Activated CD4-positive, alpha-beta T cell treated with anti-CD3 and anti-CD28 coated beads for 1 hour (primary cell): Measurements from ENCODE around the gene NLGN3.

Source experiments
- DNase-seq: peaks from one replicate; pipeline ENCODE4 v3.0.0-alpha.2; 2020

The NLGN3 gene

GRCh38 chrX:71118985-71119535, 25.6 kb upstream of the NLGN3 start:
- DNase-seq = no peak

DNA sequence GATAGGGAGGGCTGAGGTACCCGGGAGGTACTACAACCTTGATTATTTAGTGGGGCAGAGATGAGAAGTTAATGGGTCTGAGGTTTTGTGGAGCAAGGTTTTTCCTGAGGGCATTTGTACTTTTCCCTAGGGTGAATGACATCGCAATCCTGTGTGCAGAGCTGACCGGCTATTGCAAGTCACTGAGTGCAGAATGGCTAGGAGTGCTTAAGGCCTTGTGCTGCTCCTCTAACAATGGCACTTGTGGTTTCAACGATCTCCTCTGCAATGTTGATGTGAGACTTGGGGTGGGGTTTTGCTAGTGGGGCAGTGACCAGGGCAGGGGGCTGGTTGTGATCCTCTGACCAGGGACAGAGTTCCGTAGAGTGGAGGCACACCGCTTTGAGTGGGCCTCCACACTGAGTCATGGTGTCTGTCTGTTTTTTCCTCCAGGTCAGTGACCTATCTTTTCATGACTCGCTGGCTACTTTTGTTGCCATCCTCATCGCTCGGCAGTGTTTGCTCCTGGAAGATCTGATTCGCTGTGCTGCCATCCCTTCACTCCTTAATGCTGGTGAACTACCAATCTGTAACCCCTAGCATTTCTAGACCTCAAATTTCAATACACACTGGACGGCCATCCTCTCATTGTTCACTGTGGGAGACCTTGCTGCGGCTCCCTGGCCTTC, 16.3 kb upstream of the NLGN3 start:
- no peak for DNase-seq

- DNase-seq = peak; percentile 62
Measured at GRCh38 chrX:71128915-71129765, 15.5 kb upstream of the NLGN3 start.

- DNase-seq = no peak
Measured at GRCh38 chrX:71131510-71131909, 13.1 kb upstream of the NLGN3 start.

- no peak for DNase-seq
Measured at GRCh38 chrX:71140440-71140839, 4.2 kb upstream of the NLGN3 start.

DNA sequence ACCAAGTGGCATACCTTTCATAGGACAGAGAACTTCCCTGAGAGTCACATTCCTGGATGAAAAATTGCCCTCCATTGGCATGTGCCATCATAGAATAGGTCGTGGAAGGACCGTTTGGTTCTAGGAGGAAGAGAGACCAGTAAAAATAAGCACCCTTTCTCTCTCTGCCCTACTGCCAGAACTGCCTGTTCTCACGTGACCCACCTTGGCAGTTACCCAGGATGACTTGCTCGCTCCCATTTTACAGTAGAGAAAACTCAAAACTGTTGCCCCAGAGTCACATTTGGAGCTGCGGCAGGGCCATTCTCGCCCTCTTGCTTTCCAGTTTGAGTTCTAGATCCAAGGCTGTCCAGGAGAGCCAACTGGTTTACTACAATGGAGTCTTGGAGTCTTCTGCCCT, 1.1 kb upstream of the NLGN3 start:
- DNase-seq = no peak

- no peak for DNase-seq
Measured at GRCh38 chrX:71147496-71148277, 3.0 kb downstream of the NLGN3 start.

DNA sequence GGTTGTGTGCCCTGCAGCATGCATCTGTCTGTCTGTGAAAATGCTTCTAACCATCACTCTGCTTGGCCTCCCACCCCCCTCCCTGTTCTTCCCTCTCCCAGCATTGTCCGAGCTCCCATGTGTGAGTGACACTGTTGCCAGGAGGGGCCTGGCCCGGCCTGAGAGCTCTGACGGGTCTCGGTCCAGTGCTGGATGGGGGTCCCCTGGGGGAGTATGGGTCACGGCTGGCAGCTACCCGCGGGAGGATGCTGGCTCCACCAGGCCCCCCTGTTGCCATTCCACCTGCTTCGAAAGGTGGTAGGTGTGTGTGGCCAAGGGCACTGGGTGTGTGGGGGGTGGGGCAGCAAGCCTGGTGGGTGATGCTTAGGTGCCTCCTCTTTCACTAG, 3.6 kb downstream of the NLGN3 start:
- no peak for DNase-seq

DNA sequence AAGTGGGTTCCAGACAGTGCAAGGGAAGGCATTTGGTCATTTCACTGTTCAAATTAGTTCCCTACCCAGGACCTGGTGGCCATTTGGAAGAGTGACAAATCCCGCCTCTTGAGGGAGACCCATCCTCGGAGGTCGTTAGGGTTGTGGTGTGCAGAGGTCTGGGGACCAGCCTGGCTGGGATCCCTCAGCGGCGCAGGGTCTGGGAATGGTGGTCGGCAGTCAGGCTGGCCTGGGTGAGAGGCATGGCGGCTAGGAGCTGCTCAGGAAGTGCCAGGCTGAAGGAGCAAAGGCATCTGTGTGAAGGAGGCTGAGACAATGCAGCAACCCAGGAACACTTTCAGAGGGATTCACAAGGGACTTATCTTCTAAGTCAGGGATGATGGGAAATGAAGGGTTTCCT, 6.7 kb downstream of the NLGN3 start:
- no peak for DNase-seq

GRCh38 chrX:71154196-71154595, 9.6 kb downstream of the NLGN3 start:
- DNase-seq = no peak

DNA sequence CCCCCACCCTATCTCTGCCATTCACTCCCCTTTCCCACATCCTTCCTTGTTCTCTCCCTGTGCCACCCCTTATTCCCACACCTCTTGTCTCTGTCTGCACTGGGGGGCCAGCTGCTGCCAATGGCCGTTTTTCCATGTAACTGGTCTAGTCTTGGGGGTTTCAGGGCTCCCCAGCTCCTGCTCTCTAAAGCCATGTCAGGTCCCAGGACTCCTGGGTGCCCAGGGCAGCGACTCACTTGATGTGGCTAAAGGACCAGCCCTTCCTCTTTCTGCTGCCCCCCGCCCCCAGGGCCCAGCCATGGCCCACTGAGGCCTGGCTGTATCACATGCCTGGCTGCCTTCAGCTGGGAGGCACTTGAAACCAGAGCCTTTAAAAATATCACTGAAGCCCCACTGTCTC, 10.0 kb downstream of the NLGN3 start:
- no peak for DNase-seq

DNA sequence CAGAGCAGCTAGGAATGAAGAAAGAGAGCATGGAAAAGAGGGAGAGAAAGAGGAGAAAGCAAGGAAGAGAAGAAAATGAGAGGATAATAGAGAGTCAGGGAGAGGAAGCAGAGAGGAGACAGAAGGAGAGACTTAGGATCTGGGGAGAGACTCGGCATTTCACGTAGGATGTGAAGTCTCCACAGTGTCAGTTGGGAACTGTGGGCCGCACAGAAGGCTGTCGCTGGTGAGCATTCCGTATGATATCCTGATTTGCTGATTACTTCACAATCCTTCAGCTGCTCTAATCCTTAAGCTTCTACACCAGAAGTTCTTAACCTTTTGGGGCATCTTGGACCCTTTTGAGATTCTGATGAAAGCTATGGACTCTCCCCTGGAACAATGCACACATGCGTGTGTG, 14.0 kb downstream of the NLGN3 start:
- DNase-seq = no peak

DNA sequence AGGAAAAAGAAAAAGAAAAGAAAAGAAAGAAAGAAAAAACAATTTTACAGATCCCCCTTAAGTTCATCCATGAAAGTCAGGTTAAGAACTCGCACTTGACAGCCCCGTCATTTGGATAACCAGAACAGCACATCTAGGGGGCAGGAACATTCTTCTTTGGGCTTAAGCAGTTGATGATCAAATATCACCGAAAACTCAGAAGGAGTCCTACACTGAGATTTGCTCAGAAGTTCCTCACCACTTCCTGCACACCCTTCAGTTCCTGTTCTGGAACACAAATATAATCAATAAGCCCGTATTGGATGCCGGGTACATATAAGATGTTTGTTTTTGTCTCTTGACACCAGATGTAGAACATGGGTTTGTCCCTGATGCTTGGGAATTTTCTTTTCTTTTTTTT, 14.7 kb downstream of the NLGN3 start:
- DNase-seq = no peak

GRCh38 chrX:71160475-71160874, 15.8 kb downstream of the NLGN3 start:
- DNase-seq = no peak

DNA sequence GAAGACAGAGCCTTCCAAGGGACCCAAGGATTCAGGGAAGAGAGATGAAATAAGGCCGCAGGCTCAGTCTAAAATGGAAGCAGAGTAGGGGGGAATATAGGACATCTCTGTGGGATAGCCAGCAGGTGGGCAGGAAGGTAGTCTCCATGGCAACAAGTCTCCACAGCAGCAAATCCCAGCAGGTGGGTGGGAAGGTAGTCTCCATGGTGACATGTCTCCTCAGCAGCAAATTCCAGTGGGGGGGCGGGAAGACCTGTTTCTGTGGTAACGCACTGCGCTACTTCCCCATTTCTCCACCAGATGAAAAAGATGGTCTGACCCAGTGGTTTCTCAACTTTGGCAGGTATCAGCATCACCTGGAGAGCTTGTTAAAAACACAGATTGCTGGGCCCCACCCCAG, 18.3 kb downstream of the NLGN3 start:
- no peak for DNase-seq

DNA sequence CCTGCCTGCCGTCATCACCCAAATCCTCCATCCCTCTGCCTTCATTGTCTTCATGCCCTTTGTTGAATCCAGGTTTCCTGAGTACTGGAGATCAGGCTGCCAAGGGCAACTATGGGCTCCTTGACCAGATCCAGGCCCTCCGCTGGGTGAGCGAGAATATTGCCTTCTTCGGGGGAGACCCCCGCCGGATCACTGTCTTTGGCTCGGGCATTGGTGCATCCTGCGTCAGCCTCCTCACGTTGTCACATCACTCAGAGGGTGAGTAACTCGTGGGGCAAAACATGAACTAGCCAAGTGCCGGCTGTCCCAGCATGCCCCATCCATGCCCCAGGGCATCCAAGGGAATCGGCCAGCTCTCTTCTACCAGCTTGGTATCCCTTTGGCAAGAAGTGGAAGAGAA, 19.4 kb downstream of the NLGN3 start:
- no peak for DNase-seq

DNA sequence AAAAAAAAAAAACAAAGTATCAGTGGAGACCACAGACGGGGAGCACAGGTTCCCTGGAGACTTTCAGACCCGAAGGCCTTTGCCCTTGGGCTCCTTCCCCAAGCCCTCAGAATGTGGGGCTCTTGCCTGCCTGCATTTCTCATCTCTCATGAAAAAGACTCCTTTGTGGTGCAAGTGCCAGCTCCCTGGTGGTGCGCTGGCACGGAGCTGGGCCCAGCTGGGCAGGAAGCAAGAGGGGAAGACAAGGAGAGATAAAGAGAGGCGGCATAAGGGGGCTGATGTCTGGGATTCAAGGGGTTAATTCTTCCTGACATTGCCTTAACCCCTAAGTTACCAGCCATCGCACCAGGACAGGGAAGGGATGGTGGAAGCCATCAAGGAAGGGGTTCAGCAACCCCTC, 21.8 kb downstream of the NLGN3 start:
- DNase-seq = no peak

DNA sequence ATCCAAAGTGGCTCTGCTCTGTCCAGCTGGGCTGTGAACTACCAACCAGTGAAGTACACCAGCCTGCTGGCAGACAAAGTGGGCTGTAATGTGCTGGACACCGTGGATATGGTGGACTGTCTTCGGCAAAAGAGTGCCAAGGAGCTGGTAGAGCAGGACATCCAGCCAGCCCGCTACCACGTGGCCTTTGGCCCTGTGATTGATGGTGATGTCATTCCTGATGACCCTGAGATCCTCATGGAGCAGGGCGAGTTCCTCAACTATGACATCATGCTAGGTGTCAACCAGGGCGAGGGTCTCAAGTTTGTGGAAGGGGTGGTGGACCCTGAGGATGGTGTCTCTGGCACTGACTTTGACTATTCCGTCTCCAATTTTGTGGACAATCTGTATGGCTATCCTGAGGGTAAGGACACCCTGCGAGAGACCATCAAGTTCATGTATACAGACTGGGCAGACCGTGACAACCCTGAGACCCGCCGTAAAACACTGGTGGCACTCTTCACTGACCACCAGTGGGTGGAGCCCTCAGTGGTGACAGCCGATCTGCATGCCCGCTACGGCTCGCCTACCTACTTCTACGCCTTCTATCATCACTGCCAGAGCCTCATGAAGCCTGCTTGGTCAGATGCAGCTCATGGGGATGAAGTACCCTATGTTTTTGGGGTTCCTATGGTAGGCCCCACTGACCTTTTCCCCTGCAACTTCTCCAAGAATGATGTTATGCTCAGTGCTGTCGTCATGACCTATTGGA, 22.6 kb downstream of the NLGN3 start:
- no peak for DNase-seq

GRCh38 chrX:71168134-71168533, 23.5 kb downstream of the NLGN3 start:
- DNase-seq = no peak

DNA sequence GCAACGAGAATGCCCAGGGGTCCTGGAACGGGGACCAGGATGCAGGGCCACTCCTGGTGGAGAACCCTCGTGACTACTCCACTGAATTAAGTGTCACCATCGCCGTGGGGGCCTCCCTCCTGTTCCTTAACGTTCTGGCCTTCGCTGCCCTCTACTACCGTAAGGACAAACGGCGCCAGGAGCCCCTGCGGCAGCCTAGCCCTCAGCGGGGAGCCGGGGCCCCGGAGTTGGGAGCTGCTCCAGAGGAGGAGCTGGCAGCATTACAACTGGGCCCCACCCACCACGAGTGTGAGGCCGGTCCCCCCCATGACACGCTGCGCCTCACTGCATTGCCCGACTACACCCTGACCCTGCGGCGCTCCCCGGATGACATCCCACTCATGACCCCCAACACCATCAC, 24.9 kb downstream of the NLGN3 start:
- no peak for DNase-seq

DNA sequence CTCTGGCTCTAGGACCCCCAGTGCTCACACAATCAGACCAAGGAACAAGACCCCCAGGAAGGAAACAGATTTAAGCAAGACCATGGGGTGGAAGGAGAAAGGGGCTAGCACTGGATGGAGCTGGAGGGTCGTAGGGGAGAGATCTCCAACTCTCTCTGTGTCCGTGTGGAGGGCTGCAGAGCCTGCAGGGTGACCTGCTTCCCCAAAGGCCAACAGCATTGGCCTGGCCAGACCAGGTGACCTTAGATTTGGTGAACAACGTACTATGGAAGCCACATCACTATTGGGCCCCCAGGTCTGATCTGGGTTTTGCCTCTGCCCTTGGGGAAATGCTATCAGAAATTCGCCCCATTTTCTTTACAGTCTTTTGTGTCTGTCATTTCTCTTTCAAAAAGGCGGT, 26.0 kb downstream of the NLGN3 start:
- no peak for DNase-seq

GRCh38 chrX:71171110-71171801, 26.6 kb downstream of the NLGN3 start:
- no peak for DNase-seq
